Osteoblast (primary cell): ENCODE results near the gene FLVCR2. TPM values are rescaled to one million over a fixed set of nuclear protein-coding genes. Genes with fewer than 3 reads are reported as not detected.

Source experiments
- DNase-seq: peaks from one replicate; pipeline ENCODE4 v3.0.0; 2011; ENCODE audit warnings: low spot score, mixed read lengths; ENCODE audit not compliant: insufficient read length; ENCODE audit errors: missing footprints
- H2AFZ ChIP-seq: 2 replicates; pipeline ENCODE4 v1.6.0; 2011; ENCODE audit warnings: mild to moderate bottlenecking, low read length
- H3K27ac ChIP-seq: 2 replicates; pipeline ENCODE4 v1.5.1; 2011; ENCODE audit warnings: mild to moderate bottlenecking, low read depth, low read length, moderate library complexity
- H3K27me3 ChIP-seq: 2 replicates; pipeline ENCODE4 v1.6.0; 2012; ENCODE audit warnings: mild to moderate bottlenecking, control low read depth, inconsistent platforms, low read length, moderate library complexity; ENCODE audit not compliant: insufficient read depth
- H3K36me3 ChIP-seq: 2 replicates; pipeline ENCODE4 v1.5.1; 2011; ENCODE audit warnings: mild to moderate bottlenecking, low read length, control low read depth, moderate library complexity; ENCODE audit not compliant: insufficient read depth
- H3K4me1 ChIP-seq: 2 replicates; pipeline ENCODE4 v1.5.1; 2011; ENCODE audit warnings: mild to moderate bottlenecking, low read length, control low read depth, moderate library complexity; ENCODE audit not compliant: insufficient read depth
- H3K4me2 ChIP-seq: 2 replicates; pipeline ENCODE4 v1.6.0; 2011; ENCODE audit warnings: mild to moderate bottlenecking, low read length; ENCODE audit not compliant: insufficient read depth
- H3K4me3 ChIP-seq: fragments of 200-600 bp; sonication (generic); 3 replicates; pipeline ENCODE4 v1.5.1; 2012; ENCODE audit warnings: mild to moderate bottlenecking, low read length, inconsistent platforms; ENCODE audit not compliant: insufficient read depth
- H3K79me2 ChIP-seq: 2 replicates; pipeline ENCODE4 v1.6.0; 2012; ENCODE audit warnings: mild to moderate bottlenecking, low read length, control low read depth, inconsistent platforms; ENCODE audit not compliant: insufficient read depth
- H3K9me3 ChIP-seq: 2 replicates; pipeline ENCODE4 v1.5.1; 2011; ENCODE audit warnings: low read depth, low read length, control low read depth
- H4K20me1 ChIP-seq: 2 replicates; pipeline ENCODE4 v1.6.0; 2012; ENCODE audit warnings: mild to moderate bottlenecking, low read length, control low read depth; ENCODE audit not compliant: insufficient read depth
- total RNA-seq: library from RNA; depleted of rRNA; stranded (reverse); fragments of >200 nt; gene quantifications from 2 replicates; pipeline ENCODE4 v1.2.3, GENCODE V29; 2012
- TF ChIP-seq, protein P1 (sequence below): IDR thresholded peaks from 2 replicates; pipeline ENCODE4 v1.5.1; 2011; ENCODE audit warnings: mild to moderate bottlenecking, low read depth, low read length, moderate library complexity; ENCODE audit errors: extremely low read depth

The FLVCR2 gene
- total RNA-seq, 1 donor: 1.8 TPM

DNA sequence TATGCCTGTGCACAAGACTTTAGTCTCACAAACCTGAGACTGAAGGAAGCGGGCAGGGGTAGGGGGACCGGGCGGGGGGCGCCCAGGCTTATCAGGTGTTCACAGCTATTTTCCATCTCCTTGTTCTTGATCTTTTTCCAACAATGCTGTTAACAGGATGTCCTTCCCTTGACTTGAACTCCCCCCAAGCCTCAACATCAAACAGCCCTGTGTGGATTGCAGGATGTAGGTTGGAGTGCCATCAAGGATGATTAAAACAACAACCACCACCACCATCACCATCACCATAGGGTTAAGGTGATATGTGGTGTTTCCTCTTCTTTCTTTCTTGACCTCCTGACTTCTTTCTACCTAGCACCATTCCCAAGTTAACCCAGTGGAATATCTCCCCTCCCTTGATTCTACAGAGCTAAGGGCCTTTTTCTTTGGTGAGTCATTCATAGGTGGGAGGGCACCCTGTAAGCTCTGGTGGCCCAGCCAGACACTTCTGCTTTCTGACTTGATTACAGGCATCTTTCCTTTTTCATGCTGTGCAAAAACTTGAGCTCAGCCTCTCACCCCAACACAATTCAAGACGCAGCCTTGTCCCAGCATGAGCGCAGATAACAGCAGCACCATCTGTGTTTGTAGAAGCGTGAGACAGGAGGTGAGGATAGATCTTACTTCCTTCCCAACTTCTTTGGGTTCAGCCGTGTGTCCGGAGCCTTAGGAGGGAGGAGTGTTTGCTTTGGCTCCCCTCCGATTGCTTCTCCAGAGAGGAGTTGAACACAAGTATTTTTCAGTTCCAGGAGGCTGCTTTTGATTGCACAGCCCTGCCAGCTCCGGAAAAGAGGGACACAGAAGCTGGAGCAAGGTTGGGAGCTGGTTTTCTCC is 26.8 kb downstream of the FLVCR2 start:
- DNase-seq: no peak
- no peaks in the 10 kb centered on the region for H3K79me2 ChIP-seq

DNA sequence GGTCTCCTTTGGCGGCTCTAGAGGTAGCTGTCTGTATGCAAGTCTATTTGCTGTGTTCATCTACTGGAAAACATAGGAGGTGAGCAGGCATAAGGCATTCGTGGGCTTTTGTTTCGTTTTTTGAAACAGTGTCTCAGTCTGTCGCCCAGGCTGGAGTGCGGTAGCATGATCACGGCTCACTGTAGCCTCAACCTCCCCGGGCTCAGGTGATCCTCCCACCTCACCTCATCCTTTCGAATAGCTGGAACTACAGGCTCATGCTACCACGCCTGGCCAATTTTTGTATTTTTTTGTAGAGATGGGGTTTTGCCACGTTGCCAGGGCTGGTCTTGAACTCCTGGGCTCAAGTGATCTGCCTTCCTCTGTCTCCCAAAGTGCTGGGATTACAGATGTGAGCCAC is 27.5 kb downstream of the FLVCR2 start:
- Histone ChIP-seq H3K27ac (no peak overlapping the region), H4K20me1 (no peaks in the 10 kb centered on the region), H2AFZ (peak overlapping the region; percentile 77), H3K4me1 (peaks cover 9% of the 10 kb centered on the region), H3K9me3 (no peaks in the 10 kb centered on the region), H3K27me3 (peaks cover 10% of the 10 kb centered on the region), H3K4me3 (peak overlapping the region; percentile 58), H3K4me2 (peak overlapping the region; percentile 71), H3K79me2 (no peaks in the 10 kb centered on the region), H3K36me3 (no peaks in the 10 kb centered on the region)
- no peak for DNase-seq
- TF ChIP-seq, protein P1, sequence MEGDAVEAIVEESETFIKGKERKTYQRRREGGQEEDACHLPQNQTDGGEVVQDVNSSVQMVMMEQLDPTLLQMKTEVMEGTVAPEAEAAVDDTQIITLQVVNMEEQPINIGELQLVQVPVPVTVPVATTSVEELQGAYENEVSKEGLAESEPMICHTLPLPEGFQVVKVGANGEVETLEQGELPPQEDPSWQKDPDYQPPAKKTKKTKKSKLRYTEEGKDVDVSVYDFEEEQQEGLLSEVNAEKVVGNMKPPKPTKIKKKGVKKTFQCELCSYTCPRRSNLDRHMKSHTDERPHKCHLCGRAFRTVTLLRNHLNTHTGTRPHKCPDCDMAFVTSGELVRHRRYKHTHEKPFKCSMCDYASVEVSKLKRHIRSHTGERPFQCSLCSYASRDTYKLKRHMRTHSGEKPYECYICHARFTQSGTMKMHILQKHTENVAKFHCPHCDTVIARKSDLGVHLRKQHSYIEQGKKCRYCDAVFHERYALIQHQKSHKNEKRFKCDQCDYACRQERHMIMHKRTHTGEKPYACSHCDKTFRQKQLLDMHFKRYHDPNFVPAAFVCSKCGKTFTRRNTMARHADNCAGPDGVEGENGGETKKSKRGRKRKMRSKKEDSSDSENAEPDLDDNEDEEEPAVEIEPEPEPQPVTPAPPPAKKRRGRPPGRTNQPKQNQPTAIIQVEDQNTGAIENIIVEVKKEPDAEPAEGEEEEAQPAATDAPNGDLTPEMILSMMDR: no peak

More for the DNA sequence above, 26.8 kb downstream of the FLVCR2 start:
- Histone ChIP-seq H3K9me3 (no peaks in the 10 kb centered on the region), H2AFZ (peak overlapping the region; percentile 77), H3K4me3 (peak overlapping the region; percentile 58), H4K20me1 (no peaks in the 10 kb centered on the region), H3K4me2 (peak overlapping the region; percentile 71), H3K27me3 (peaks cover 10% of the 10 kb centered on the region), H3K4me1 (peaks cover 9% of the 10 kb centered on the region), H3K27ac (no peak overlapping the region), H3K36me3 (no peaks in the 10 kb centered on the region)
- TF ChIP-seq, protein P1: no peak

DNA sequence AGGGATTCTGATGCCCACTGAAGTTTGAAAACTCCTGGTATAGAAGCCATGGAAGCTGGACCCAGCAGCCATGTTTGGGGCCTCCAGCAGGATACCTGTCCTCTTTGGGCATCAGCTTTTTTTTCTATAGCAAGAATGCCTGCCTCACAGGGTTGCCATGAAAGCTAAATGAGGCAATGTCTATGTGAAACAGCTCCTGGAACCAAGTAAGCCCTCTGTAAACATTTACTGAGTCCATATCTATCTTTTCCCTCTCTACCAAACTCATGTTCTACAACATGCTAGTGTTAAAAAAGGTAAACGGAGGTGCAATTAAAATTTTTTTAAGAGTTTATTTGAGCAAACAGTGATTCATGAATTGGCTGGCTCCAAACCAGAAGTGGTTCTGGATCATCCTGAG is 28.6 kb downstream of the FLVCR2 start:
- Histone ChIP-seq H3K27ac (no peak overlapping the region), H2AFZ (no peak overlapping the region), H4K20me1 (no peaks in the 10 kb centered on the region), H3K27me3 (peaks cover 9% of the 10 kb centered on the region), H3K79me2 (no peaks in the 10 kb centered on the region), H3K4me3 (no peak overlapping the region), H3K9me3 (no peaks in the 10 kb centered on the region), H3K4me1 (peaks cover 9% of the 10 kb centered on the region), H3K36me3 (no peaks in the 10 kb centered on the region), H3K4me2 (no peak overlapping the region)
- no peak for DNase-seq
- TF ChIP-seq, protein P1: no peak

- DNase-seq: no peak
- H3K27ac ChIP-seq: no peak overlapping the region
These were observed 29.6 kb downstream of the FLVCR2 start for GRCh38 chr14:75607842-75608640.

More at GRCh38 chr14:75607842-75608640, 29.6 kb downstream of the FLVCR2 start:
- Histone ChIP-seq H3K4me3 (no peak overlapping the region), H3K79me2 (no peaks in the 10 kb centered on the region), H3K9me3 (no peaks in the 10 kb centered on the region), H3K27me3 (peaks cover 1% of the 10 kb centered on the region), H3K36me3 (no peaks in the 10 kb centered on the region), H3K4me1 (peaks cover 9% of the 10 kb centered on the region), H3K4me2 (no peak overlapping the region), H2AFZ (no peak overlapping the region), H4K20me1 (no peaks in the 10 kb centered on the region)
- TF ChIP-seq, protein P1: no peak
